NOMO-1 treated with DMSO at 0.1 percent for 48 hours (cell line): ENCODE measurements around the gene POC1B.
A peak's percentile ranks its signal among the peaks of the same experiment; 100 is the strongest.

Source experiments
- DNase-seq: peaks from one replicate; lab custom pipeline; 2025; ENCODE audit not compliant: unreplicated experiment; lab: John Stamatoyannopoulos, UW

POC1B gene

GRCh38 chr12:89497467-89497866 is 28.4 kb downstream of the POC1B start:
- DNase-seq = no peak

- DNase-seq = no peak
Observed at GRCh38 chr12:89497005-89497404, 28.8 kb downstream of the POC1B start.

- DNase-seq = no peak
Observed at GRCh38 chr12:89494411-89495231, 31.2 kb downstream of the POC1B start.

GRCh38 chr12:89493670-89494302 is 32.1 kb downstream of the POC1B start:
- peak; percentile 34 for DNase-seq

GRCh38 chr12:89492883-89493282 is 33.0 kb downstream of the POC1B start:
- no peak for DNase-seq

GRCh38 chr12:89490922-89491321 is 34.9 kb downstream of the POC1B start:
- DNase-seq = no peak

- DNase-seq = no peak
Observed at GRCh38 chr12:89486264-89486663, 39.6 kb downstream of the POC1B start.

GRCh38 chr12:89484470-89484869 is 41.4 kb downstream of the POC1B start:
- DNase-seq = no peak

- peak; percentile 65 for DNase-seq
Observed at GRCh38 chr12:89481213-89481914, 44.5 kb downstream of the POC1B start.

- no peak for DNase-seq
Observed at GRCh38 chr12:89479982-89480381, 45.9 kb downstream of the POC1B start.

- no peak for DNase-seq
Observed at GRCh38 chr12:89477633-89478279, 48.1 kb downstream of the POC1B start.

- DNase-seq = no peak
Observed at GRCh38 chr12:89476904-89477595, 48.8 kb downstream of the POC1B start.

GRCh38 chr12:89476232-89476631 is 49.6 kb downstream of the POC1B start:
- no peak for DNase-seq

- DNase-seq = no peak
Observed at GRCh38 chr12:89475203-89475990, 50.5 kb downstream of the POC1B start.

- no peak for DNase-seq
Observed at GRCh38 chr12:89474615-89475014, 51.2 kb downstream of the POC1B start.

GRCh38 chr12:89472508-89472907 is 53.3 kb downstream of the POC1B start:
- DNase-seq = no peak

- DNase-seq = peak; percentile 47
Observed at GRCh38 chr12:89470741-89471509, 54.9 kb downstream of the POC1B start.

- no peak for DNase-seq
Observed at GRCh38 chr12:89469361-89469760, 56.5 kb downstream of the POC1B start.

- peak; percentile 79 for DNase-seq
Observed at GRCh38 chr12:89468648-89469326, 57.1 kb downstream of the POC1B start.
